ENCODE data around the gene ODAPH. TPM values are rescaled to one million over a fixed set of nuclear protein-coding genes. Genes with fewer than 3 reads are reported as not detected.

Gene ODAPH
- total and polyA plus RNA-seq, 2 experiments from 2014 or later = 0.16 to 0.24 TPM

DNA sequence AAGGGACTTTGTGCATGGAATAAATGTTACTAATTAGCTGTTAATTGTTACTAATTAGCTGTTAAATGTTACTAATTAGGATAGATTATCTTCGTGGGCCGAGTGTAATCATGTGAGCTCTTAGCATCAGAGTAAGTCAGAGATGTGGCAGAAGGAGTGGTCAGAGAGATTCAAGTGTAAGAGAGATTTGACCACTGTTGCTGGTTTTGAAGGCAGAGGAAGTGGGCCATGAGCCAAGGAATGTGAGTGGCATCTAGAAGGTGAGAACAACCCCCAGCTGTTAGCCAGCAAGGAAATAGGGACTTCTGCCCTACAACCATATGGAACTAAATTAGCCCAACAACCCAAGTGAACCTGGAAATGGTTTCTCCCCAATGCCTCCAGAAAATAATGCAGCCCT lies 28.2 kb downstream of the ODAPH start:
- DNase-seq (ENCODE audit: low read depth in 1 of 2, low spot score in 1 of 2) = peak in 1 of 2 donors; percentile 41
- Histone ChIP-seq H3K36me3 (no peaks in the 10 kb centered on the region), H3K9me3 (ENCODE audit: low read depth) (no peaks in the 10 kb centered on the region), H3K27ac (no peak overlapping the region), H3K4me3 (no peak overlapping the region), H3K4me1 (ENCODE audit: low read depth) (no peaks in the 10 kb centered on the region), H3K27me3 (no peaks in the 10 kb centered on the region)
- no peak for TF ChIP-seq CTCF (IDR thresholded peaks at IDR 0.05; ENCODE audit: low read depth, low read length)

DNA sequence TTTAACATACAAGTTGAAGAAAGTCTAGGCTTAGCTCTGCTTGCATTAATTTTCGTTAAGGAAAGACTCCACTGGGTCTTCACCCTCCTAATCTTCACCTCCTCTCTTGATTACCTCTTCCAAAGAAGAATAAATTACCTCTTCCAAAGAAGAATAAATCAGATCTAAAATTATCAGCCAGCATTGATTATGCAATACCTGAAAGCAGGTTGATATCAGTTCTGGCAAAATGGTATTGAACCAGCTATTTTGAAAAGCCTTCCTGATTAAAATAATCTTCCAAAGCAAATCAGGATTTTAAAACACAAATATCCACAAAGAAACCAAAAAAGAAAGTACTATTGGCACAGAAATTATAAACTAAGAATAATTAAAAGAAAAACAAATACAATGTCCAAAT lies 37.5 kb downstream of the ODAPH start:
- Histone ChIP-seq H3K27me3 (no peaks in the 10 kb centered on the region), H3K27ac (no peak overlapping the region), H3K4me3 (no peak overlapping the region), H3K36me3 (no peaks in the 10 kb centered on the region), H3K4me1 (ENCODE audit: low read depth) (no peaks in the 10 kb centered on the region), H3K9me3 (ENCODE audit: low read depth) (no peaks in the 10 kb centered on the region)
- no peak for TF ChIP-seq CTCF (IDR thresholded peaks at IDR 0.05; ENCODE audit: low read depth, low read length)
- no peak for DNase-seq (ENCODE audit: low read depth in 1 of 2, low spot score in 1 of 2)

DNA sequence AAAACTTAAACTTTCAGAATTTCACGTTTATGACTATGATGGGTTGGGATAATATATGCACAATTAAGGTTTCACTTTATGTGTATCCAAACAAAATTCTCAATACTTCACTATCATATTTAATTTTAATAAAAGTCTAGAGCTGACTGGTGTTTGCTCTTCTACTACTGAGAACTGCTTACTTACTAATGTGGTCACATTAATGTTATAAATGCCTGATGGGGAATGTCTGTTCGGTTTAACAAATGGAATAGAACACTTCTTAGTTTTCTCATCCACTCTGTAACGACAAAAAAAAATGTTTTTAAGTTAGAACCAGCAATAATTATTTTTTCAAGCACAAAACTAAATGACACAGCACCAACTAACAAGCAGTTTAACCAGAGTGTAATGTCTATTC lies 40.2 kb downstream of the ODAPH start:
- H3K36me3 ChIP-seq = no peaks in the 10 kb centered on the region
- no peak for TF ChIP-seq CTCF (IDR thresholded peaks at IDR 0.05; ENCODE audit: low read depth, low read length)

DNA sequence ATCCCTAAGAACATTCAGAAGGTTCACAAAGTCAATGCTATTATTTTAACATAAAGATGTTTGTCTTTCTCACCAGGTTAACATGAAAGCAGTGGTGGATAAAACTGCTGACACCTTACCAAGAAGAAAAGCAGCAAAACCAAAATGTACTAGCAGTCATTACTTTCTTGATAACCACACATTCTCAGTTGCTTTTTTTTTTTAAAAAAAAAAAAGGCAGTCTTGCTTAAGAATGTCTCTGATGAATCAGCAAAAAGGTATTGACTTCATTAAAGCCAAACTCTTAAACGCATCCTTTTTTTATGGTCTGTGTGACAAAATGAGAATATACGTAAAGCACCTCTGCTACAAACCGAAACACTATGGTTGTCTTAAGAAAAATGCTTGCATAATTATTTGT lies 42.5 kb downstream of the ODAPH start:
- Histone ChIP-seq H3K36me3 (no peaks in the 10 kb centered on the region), H3K4me1 (ENCODE audit: low read depth) (no peaks in the 10 kb centered on the region), H3K4me3 (no peak overlapping the region), H3K9me3 (ENCODE audit: low read depth) (no peaks in the 10 kb centered on the region), H3K27ac (no peak overlapping the region), H3K27me3 (no peaks in the 10 kb centered on the region)
- peak in 1 of 2 donors; percentile 58 for DNase-seq (ENCODE audit: low read depth in 1 of 2, low spot score in 1 of 2)
- TF ChIP-seq CTCF (IDR thresholded peaks at IDR 0.05; ENCODE audit: low read depth, low read length) = no peak

More for the DNA sequence above, 40.2 kb downstream of the ODAPH start:
- H3K9me3 ChIP-seq (ENCODE audit: low read depth) = no peaks in the 10 kb centered on the region
- H3K4me3 ChIP-seq = no peak overlapping the region
- no peak overlapping the region for H3K27ac ChIP-seq
- no peaks in the 10 kb centered on the region for H3K4me1 ChIP-seq (ENCODE audit: low read depth)
- no peak for DNase-seq (ENCODE audit: low read depth in 1 of 2, low spot score in 1 of 2)
- no peaks in the 10 kb centered on the region for H3K27me3 ChIP-seq

DNA sequence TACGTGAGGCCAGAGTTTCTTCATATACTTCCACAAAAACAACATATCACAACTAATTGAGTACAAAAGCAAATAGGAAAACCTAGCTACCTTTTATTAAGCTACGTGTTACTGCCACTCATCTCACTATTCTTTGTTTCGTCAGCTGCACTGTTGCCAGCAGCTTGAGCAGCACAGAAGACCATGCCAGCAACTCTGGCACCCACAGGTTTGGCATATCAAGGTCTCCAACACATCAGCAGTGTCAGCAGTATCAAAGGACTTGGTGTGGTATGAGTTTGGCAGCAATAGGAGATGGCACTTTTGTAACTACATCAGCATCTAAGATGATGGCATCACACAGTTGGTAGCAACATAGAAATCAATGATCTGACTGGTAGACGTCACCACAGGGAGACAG lies 43.8 kb downstream of the ODAPH start:
- no peak for TF ChIP-seq CTCF (IDR thresholded peaks at IDR 0.05; ENCODE audit: low read depth, low read length)
- Histone ChIP-seq H3K27me3 (no peaks in the 10 kb centered on the region), H3K9me3 (ENCODE audit: low read depth) (no peaks in the 10 kb centered on the region), H3K4me3 (no peak overlapping the region), H3K36me3 (no peaks in the 10 kb centered on the region), H3K27ac (no peak overlapping the region), H3K4me1 (ENCODE audit: low read depth) (no peaks in the 10 kb centered on the region)
- no peak for DNase-seq (ENCODE audit: low read depth in 1 of 2, low spot score in 1 of 2)

- no peaks in the 10 kb centered on the region for H3K27me3 ChIP-seq
- no peaks in the 10 kb centered on the region for H3K36me3 ChIP-seq
- DNase-seq (ENCODE audit: low read depth in 1 of 2, low spot score in 1 of 2) = no peak
- no peaks in the 10 kb centered on the region for H3K9me3 ChIP-seq (ENCODE audit: low read depth)
- no peak for TF ChIP-seq CTCF (IDR thresholded peaks at IDR 0.05; ENCODE audit: low read depth, low read length)
- no peaks in the 10 kb centered on the region for H3K4me1 ChIP-seq (ENCODE audit: low read depth)
- H3K4me3 ChIP-seq = no peak overlapping the region
- no peak overlapping the region for H3K27ac ChIP-seq
Measured at GRCh38 chr4:75605928-75606327, 50.1 kb downstream of the ODAPH start.
